CD14-positive monocyte (primary cell): ENCODE data around the gene CTNNA3. TPM values are rescaled to one million over a fixed set of nuclear protein-coding genes. Genes with fewer than 3 reads are reported as not detected.
"Not testable (repeated sequence)": the region's sequence is repeated elsewhere in the genome, so short reads cannot be mapped to it uniquely, and the experiment has no call there.

Experiments used
- DNase-seq, 3 donors: peaks; one replicate each; pipeline ENCODE4 v3.0.0-alpha.2; 2011 to 2022
- H2AFZ ChIP-seq: 2 replicates; pipeline ENCODE4 v1.6.0; 2012; ENCODE audit warnings: mild to moderate bottlenecking, low read depth, low read length, inconsistent platforms; ENCODE audit not compliant: insufficient read depth, poor library complexity, severe bottlenecking
- H3K27ac ChIP-seq, 2 donors: 1 replicate in 1 of 2; 2 replicates in 1 of 2; pipeline ENCODE4 v1.5.1; 2012 to 2013; ENCODE audit warnings: low read length in 2 of 2, control low read depth in 1 of 2, inconsistent platforms in 1 of 2, low read depth in 1 of 2, mild to moderate bottlenecking in 1 of 2
- H3K27me3 ChIP-seq, 2 donors: one replicate each; pipeline versions ENCODE4 v1.6.0 to v1.6.1; 2011 to 2013; ENCODE audit warnings: low read length in 2 of 2; ENCODE audit not compliant: control insufficient read depth in 2 of 2, insufficient read depth in 2 of 2
- H3K36me3 ChIP-seq, 2 donors: replicated peaks in 1 of 2; 1 replicate in 1 of 2; 2 replicates in 1 of 2; pipeline versions ENCODE4 v1.5.1 to v1.6.1; 2012 to 2013; ENCODE audit warnings: low read length in 2 of 2, control low read depth in 1 of 2, inconsistent platforms in 1 of 2, mild to moderate bottlenecking in 1 of 2; ENCODE audit not compliant: insufficient read depth in 2 of 2, control insufficient read depth in 1 of 2
- H3K4me1 ChIP-seq, 2 donors: 1 replicate in 1 of 2; 2 replicates in 1 of 2; pipeline versions ENCODE4 v1.5.1 to v1.6.1; 2012 to 2013; ENCODE audit warnings: low read length in 2 of 2, control low read depth in 1 of 2, inconsistent platforms in 1 of 2, mild to moderate bottlenecking in 1 of 2, moderate library complexity in 1 of 2; ENCODE audit not compliant: insufficient read depth in 2 of 2, control insufficient read depth in 1 of 2
- H3K4me2 ChIP-seq: replicated peaks from 2 replicates; pipeline ENCODE3; 2012; ENCODE audit warnings: low read length, moderate library complexity, mild to moderate bottlenecking; ENCODE audit not compliant: poor library complexity, severe bottlenecking; ENCODE audit errors: extremely low read depth
- H3K4me3 ChIP-seq, 3 experiments: fragments of 200-600 bp in 1 of 3; sonication (generic) in 1 of 3; replicated peaks in 1 of 3; 1 replicate in 2 of 3; 2 replicates in 1 of 3; pipeline ENCODE4 v1.5.1; 2011 to 2013; ENCODE audit warnings: low read length in 3 of 3, mild to moderate bottlenecking in 3 of 3, control low read depth in 2 of 3, low read depth in 2 of 3, inconsistent platforms in 1 of 3, moderate library complexity in 1 of 3
- H3K79me2 ChIP-seq: 2 replicates; pipeline ENCODE4 v1.6.0; 2012; ENCODE audit warnings: mild to moderate bottlenecking, control low read depth, inconsistent platforms, low read length, moderate library complexity; ENCODE audit not compliant: insufficient read depth
- H3K9ac ChIP-seq: 2 replicates; pipeline ENCODE4 v1.6.0; 2017; ENCODE audit warnings: low read length, mild to moderate bottlenecking; ENCODE audit not compliant: insufficient read depth, poor library complexity, severe bottlenecking
- H3K9me3 ChIP-seq, 2 donors: replicated peaks in 1 of 2; 1 replicate in 1 of 2; 2 replicates in 1 of 2; pipeline versions ENCODE4 v1.5.1 to v1.6.1; 2012 to 2013; ENCODE audit warnings: low read length in 2 of 2, control low read depth in 1 of 2; ENCODE audit not compliant: control insufficient read depth in 1 of 2, insufficient read depth in 1 of 2
- H4K20me1 ChIP-seq: 2 replicates; pipeline ENCODE4 v1.6.0; 2012; ENCODE audit warnings: mild to moderate bottlenecking, low read length, control low read depth, moderate library complexity; ENCODE audit not compliant: insufficient read depth
- H3K27ac Mint-ChIP-seq, 7 donors: one replicate each; pipeline ENCODE4 v1.8.0; 2020; ENCODE audit warnings: mild to moderate bottlenecking in 7 of 7, mixed read lengths in 7 of 7, moderate library complexity in 6 of 7, inconsistent platforms in 2 of 7
- H3K27me3 Mint-ChIP-seq, 3 donors: one replicate each; pipeline ENCODE4 v1.8.0; 2021 to 2022; ENCODE audit warnings: low read depth in 3 of 3, mild to moderate bottlenecking in 3 of 3, mixed read lengths in 3 of 3, moderate library complexity in 3 of 3, inconsistent platforms in 1 of 3
- H3K36me3 Mint-ChIP-seq, 2 donors: one replicate each; pipeline ENCODE4 v1.8.0; 2020; ENCODE audit warnings: mixed read lengths in 2 of 2, inconsistent platforms in 1 of 2, mild to moderate bottlenecking in 1 of 2
- H3K4me1 Mint-ChIP-seq: one replicate; pipeline ENCODE4 v1.8.0; 2020; ENCODE audit warnings: mild to moderate bottlenecking, mixed read lengths
- H3K4me3 Mint-ChIP-seq, 2 donors: one replicate each; pipeline ENCODE4 v1.8.0; 2020; ENCODE audit warnings: mild to moderate bottlenecking in 2 of 2, mixed read lengths in 2 of 2, moderate library complexity in 1 of 2
- H3K9me3 Mint-ChIP-seq, 7 donors: one replicate each; pipeline ENCODE4 v1.8.0; 2020 to 2022; ENCODE audit warnings: mixed read lengths in 7 of 7, mild to moderate bottlenecking in 6 of 7, moderate library complexity in 6 of 7, inconsistent platforms in 2 of 7
- CTCF ChIP-seq: fragments of 200-600 bp; IDR thresholded peaks from one replicate; pipeline ENCODE4 v1.8.0; 2022; ENCODE audit warnings: antibody characterized with exemption, mild to moderate bottlenecking
- WGBS: methylation state at CpG from one replicate; pipeline ENCODE4 v1.1.5; 2013; ENCODE audit warnings: missing lambda C conversion rate; ENCODE audit not compliant: insufficient coverage; 5-methylcytosine and 5-hydroxymethylcytosine counted together
- intact Hi-C, 2 donors: fragments of 100-400 bp; cut with micrococcal nuclease; formaldehyde crosslinking; loops; one replicate each; pipeline versions ENCODE4 v1.15.0 to v1.15.1; 2023
- polyA plus RNA-seq, 3 donors: library from polyadenylated mRNA; depleted of rRNA in 1 of 3; unstranded in 2 of 3; stranded (reverse) in 1 of 3; fragments of 300-500 nt in 2 of 3; fragments of >200 nt in 1 of 3; fragmentation: Illumina TruSeq in 2 of 3; gene quantifications; 1 replicate in 2 of 3; 2 replicates in 1 of 3; pipeline ENCODE4 v1.2.3, GENCODE V29; 2012 to 2021

The CTNNA3 gene
- polyA plus RNA-seq, 3 donors: not detected

- no peaks in the 10 kb centered on the region for H3K36me3 ChIP-seq
- Mint-ChIP-seq H3K36me3 (no peaks in the 10 kb centered on the region), H3K9me3 (peaks cover 0 to 13% (median 8%) of the 10 kb centered on the region in 7 donors), H3K27ac (no peak overlapping the region), H3K27me3 (no peaks in the 10 kb centered on the region), H3K4me1 (no peaks in the 10 kb centered on the region), H3K4me3 (no peak overlapping the region)
- no peak overlapping the region for H3K4me2 ChIP-seq
- no peaks in the 10 kb centered on the region for H3K27me3 ChIP-seq
- H3K4me3 ChIP-seq: no peak overlapping the region
- H3K9ac ChIP-seq: no peak overlapping the region
- WGBS: no CpG with 5 or more reads among the region's 3 CpGs
- no peaks in the 10 kb centered on the region for H4K20me1 ChIP-seq
- no peaks in the 10 kb centered on the region for H3K79me2 ChIP-seq
- TF ChIP-seq CTCF: no peak
- DNase-seq: no peak
- H2AFZ ChIP-seq: no peak overlapping the region
- H3K27ac ChIP-seq: no peak overlapping the region
- no peaks in the 10 kb centered on the region for H3K4me1 ChIP-seq
- intact Hi-C loops: no loop called here
- peaks cover 0 to 6% of the 10 kb centered on the region in 2 donors for H3K9me3 ChIP-seq
Measured at GRCh38 chr10:66362522-66362921, 1333.5 kb downstream of the CTNNA3 start.

- H3K4me1 ChIP-seq, H4K20me1 ChIP-seq, DNase-seq, H3K27me3 ChIP-seq, H3K9me3 ChIP-seq, H3K4me2 ChIP-seq, H3K9ac ChIP-seq, H3K27ac ChIP-seq, H3K36me3 Mint-ChIP-seq, intact Hi-C loops, H2AFZ ChIP-seq, H3K4me3 ChIP-seq, H3K27me3 Mint-ChIP-seq, H3K9me3 Mint-ChIP-seq, H3K27ac Mint-ChIP-seq, H3K79me2 ChIP-seq, H3K4me1 Mint-ChIP-seq, H3K4me3 Mint-ChIP-seq, H3K36me3 ChIP-seq: not testable (repeated sequence)
- 100% methylated on average over 3 of the region's 12 CpGs for WGBS
Measured at GRCh38 chr10:66353822-66354221, 1342.2 kb downstream of the CTNNA3 start.
